ENCODE results near the gene MAST1. TPM values are rescaled to one million over a fixed set of nuclear protein-coding genes. Genes with fewer than 3 reads are reported as not detected.

Gene MAST1
- total and polyA plus RNA-seq, 2 donors from 2014 or later, result 0.35 to 0.39 TPM

DNA sequence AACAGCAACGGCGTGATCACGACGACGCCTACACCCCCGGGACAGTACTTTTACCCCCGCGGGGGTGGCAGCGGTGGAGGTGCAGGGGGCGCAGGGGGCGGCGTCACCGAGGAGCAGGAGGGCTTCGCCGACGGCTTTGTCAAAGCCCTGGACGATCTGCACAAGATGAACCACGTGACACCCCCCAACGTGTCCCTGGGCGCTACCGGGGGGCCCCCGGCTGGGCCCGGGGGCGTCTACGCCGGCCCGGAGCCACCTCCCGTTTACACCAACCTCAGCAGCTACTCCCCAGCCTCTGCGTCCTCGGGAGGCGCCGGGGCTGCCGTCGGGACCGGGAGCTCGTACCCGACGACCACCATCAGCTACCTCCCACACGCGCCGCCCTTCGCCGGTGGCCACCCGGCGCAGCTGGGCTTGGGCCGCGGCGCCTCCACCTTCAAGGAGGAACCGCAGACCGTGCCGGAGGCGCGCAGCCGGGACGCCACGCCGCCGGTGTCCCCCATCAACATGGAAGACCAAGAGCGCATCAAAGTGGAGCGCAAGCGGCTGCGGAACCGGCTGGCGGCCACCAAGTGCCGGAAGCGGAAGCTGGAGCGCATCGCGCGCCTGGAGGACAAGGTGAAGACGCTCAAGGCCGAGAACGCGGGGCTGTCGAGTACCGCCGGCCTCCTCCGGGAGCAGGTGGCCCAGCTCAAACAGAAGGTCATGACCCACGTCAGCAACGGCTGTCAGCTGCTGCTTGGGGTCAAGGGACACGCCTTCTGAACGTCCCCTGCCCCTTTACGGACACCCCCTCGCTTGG is 46.1 kb upstream of the MAST1 start:
- TF ChIP-seq, protein P1, sequence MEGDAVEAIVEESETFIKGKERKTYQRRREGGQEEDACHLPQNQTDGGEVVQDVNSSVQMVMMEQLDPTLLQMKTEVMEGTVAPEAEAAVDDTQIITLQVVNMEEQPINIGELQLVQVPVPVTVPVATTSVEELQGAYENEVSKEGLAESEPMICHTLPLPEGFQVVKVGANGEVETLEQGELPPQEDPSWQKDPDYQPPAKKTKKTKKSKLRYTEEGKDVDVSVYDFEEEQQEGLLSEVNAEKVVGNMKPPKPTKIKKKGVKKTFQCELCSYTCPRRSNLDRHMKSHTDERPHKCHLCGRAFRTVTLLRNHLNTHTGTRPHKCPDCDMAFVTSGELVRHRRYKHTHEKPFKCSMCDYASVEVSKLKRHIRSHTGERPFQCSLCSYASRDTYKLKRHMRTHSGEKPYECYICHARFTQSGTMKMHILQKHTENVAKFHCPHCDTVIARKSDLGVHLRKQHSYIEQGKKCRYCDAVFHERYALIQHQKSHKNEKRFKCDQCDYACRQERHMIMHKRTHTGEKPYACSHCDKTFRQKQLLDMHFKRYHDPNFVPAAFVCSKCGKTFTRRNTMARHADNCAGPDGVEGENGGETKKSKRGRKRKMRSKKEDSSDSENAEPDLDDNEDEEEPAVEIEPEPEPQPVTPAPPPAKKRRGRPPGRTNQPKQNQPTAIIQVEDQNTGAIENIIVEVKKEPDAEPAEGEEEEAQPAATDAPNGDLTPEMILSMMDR (IDR thresholded peaks at IDR 0.05; ENCODE audit: borderline replicate concordance, extremely low read depth, insufficient read depth), result no peak
- Histone ChIP-seq H3K9me3 (ENCODE audit: control insufficient read depth in 2 of 3, insufficient read depth in 1 of 3, low read length in 3 of 3) (no peaks in the 10 kb centered on the region), H3K27ac (ENCODE audit: low read depth in 2 of 2, low read length in 2 of 2) (peak overlapping the region; percentile 100), H3K4me3 (ENCODE audit: low read length in 3 of 3) (peak overlapping the region; percentile 77 to 97 (median 96)), H3K9ac (ENCODE audit: low read length in 3 of 3) (peak overlapping the region; percentile 60 to 100 (median 100)), H3K4me1 (ENCODE audit: control insufficient read depth in 2 of 3, insufficient read depth in 2 of 3, low read depth in 1 of 3, low read length in 3 of 3) (peaks cover 3 to 27% (median 20%) of the 10 kb centered on the region in 3 donors), H3K27me3 (ENCODE audit: control insufficient read depth, insufficient read depth, low read length) (no peaks in the 10 kb centered on the region), H3K36me3 (ENCODE audit: control insufficient read depth in 2 of 3, insufficient read depth in 3 of 3, low read length in 3 of 3) (peaks cover 0 to 5% (median 0%) of the 10 kb centered on the region in 3 donors)
- FAIRE-seq, result no peak
- intact Hi-C loops (cut with DNase I), result loop anchor here (10.0 kb wide), 1 partner anchor 117 kb away; no protein-coding TSS in a partner anchor
- peak; percentile 70 to 94 (median 85) for DNase-seq

DNA sequence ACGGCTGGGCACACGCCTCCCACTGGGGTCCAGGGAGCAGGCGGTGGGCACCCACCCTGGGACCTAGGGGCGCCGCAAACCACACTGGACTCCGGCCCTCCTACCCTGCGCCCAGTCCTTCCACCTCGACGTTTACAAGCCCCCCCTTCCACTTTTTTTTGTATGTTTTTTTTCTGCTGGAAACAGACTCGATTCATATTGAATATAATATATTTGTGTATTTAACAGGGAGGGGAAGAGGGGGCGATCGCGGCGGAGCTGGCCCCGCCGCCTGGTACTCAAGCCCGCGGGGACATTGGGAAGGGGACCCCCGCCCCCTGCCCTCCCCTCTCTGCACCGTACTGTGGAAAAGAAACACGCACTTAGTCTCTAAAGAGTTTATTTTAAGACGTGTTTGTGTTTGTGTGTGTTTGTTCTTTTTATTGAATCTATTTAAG is 45.4 kb upstream of the MAST1 start:
- peak overlapping the region; percentile 77 to 97 (median 96) for H3K4me3 ChIP-seq (ENCODE audit: low read length in 3 of 3)
- no peaks in the 10 kb centered on the region for H3K9me3 ChIP-seq (ENCODE audit: control insufficient read depth in 2 of 3, insufficient read depth in 1 of 3, low read length in 3 of 3)
- no peaks in the 10 kb centered on the region for H3K27me3 ChIP-seq (ENCODE audit: control insufficient read depth, insufficient read depth, low read length)
- peaks cover 0 to 5% (median 0%) of the 10 kb centered on the region in 3 donors for H3K36me3 ChIP-seq (ENCODE audit: control insufficient read depth in 2 of 3, insufficient read depth in 3 of 3, low read length in 3 of 3)
- TF ChIP-seq, protein P1 (IDR thresholded peaks at IDR 0.05; ENCODE audit: borderline replicate concordance, extremely low read depth, insufficient read depth), result no peak
- FAIRE-seq (no peak), DNase-seq (peak in 1 of 5 donors; percentile 72)
- intact Hi-C loops (cut with DNase I), result loop anchor here (10.0 kb wide), 1 partner anchor 118 kb away; no protein-coding TSS in a partner anchor
- H3K4me1 ChIP-seq (ENCODE audit: control insufficient read depth in 2 of 3, insufficient read depth in 2 of 3, low read depth in 1 of 3, low read length in 3 of 3), result peaks cover 3 to 27% (median 19%) of the 10 kb centered on the region in 3 donors
- peak overlapping the region; percentile 60 to 100 (median 100) for H3K9ac ChIP-seq (ENCODE audit: low read length in 3 of 3)
- peak overlapping the region; percentile 100 for H3K27ac ChIP-seq (ENCODE audit: low read depth in 2 of 2, low read length in 2 of 2)

GRCh38 chr19:12793290-12794195 is 44.8 kb upstream of the MAST1 start:
- intact Hi-C loops (cut with DNase I), result loop anchor here (10.0 kb wide), 1 partner anchor 119 kb away; no protein-coding TSS in a partner anchor
- peak; percentile 94 to 99 (median 97) for DNase-seq
- TF ChIP-seq, protein P1 (IDR thresholded peaks at IDR 0.05; ENCODE audit: borderline replicate concordance, extremely low read depth, insufficient read depth), result no peak
- Histone ChIP-seq H3K27me3 (ENCODE audit: control insufficient read depth, insufficient read depth, low read length) (no peaks in the 10 kb centered on the region), H3K27ac (ENCODE audit: low read depth in 2 of 2, low read length in 2 of 2) (peak overlapping the region; percentile 100), H3K36me3 (ENCODE audit: control insufficient read depth in 2 of 3, insufficient read depth in 3 of 3, low read length in 3 of 3) (peaks cover 0 to 5% (median 0%) of the 10 kb centered on the region in 3 donors), H3K9ac (ENCODE audit: low read length in 3 of 3) (peak overlapping the region; percentile 60 to 100 (median 100)), H3K4me3 (ENCODE audit: low read length in 3 of 3) (peak overlapping the region; percentile 77 to 97 (median 96)), H3K4me1 (ENCODE audit: control insufficient read depth in 2 of 3, insufficient read depth in 2 of 3, low read depth in 1 of 3, low read length in 3 of 3) (peaks cover 0 to 20% (median 12%) of the 10 kb centered on the region in 3 donors), H3K9me3 (ENCODE audit: control insufficient read depth in 2 of 3, insufficient read depth in 1 of 3, low read length in 3 of 3) (no peaks in the 10 kb centered on the region)
- FAIRE-seq, result no peak
